ENCODE results near the gene SUPT20H.

- TF ChIP-seq, protein P1, sequence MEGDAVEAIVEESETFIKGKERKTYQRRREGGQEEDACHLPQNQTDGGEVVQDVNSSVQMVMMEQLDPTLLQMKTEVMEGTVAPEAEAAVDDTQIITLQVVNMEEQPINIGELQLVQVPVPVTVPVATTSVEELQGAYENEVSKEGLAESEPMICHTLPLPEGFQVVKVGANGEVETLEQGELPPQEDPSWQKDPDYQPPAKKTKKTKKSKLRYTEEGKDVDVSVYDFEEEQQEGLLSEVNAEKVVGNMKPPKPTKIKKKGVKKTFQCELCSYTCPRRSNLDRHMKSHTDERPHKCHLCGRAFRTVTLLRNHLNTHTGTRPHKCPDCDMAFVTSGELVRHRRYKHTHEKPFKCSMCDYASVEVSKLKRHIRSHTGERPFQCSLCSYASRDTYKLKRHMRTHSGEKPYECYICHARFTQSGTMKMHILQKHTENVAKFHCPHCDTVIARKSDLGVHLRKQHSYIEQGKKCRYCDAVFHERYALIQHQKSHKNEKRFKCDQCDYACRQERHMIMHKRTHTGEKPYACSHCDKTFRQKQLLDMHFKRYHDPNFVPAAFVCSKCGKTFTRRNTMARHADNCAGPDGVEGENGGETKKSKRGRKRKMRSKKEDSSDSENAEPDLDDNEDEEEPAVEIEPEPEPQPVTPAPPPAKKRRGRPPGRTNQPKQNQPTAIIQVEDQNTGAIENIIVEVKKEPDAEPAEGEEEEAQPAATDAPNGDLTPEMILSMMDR (IDR thresholded peaks at IDR 0.05; ENCODE audit: low read length) = no peak
- no peak for TF ChIP-seq EZH2 (optimal IDR thresholded peaks at IDR 0.05; ENCODE audit: low read depth, low read length)
Observed at GRCh38 chr13:37094099-37094498, 34.6 kb upstream of the SUPT20H start.

All from MM.1S (cell line).